Trophoblast cell (in vitro differentiated cells and primary cell): ENCODE data around the gene GRAP2.

Experiments
- DNase-seq, 2 donors: peaks; one replicate each; pipeline ENCODE4 v3.0.0-alpha.2; 2016
- H2AFZ ChIP-seq: 2 replicates; pipeline ENCODE4 v1.6.1; 2013; ENCODE audit warnings: low read length, moderate library complexity, mild to moderate bottlenecking; ENCODE audit not compliant: insufficient read depth, poor library complexity
- H2AK5ac ChIP-seq: 2 replicates; pipeline ENCODE4 v1.6.1; 2013; ENCODE audit warnings: mild to moderate bottlenecking, low read length
- H2BK120ac ChIP-seq: 2 replicates; pipeline ENCODE4 v1.6.1; 2013; ENCODE audit warnings: low read length, mild to moderate bottlenecking, moderate library complexity; ENCODE audit not compliant: insufficient read depth, poor library complexity
- H2BK12ac ChIP-seq: 2 replicates; pipeline ENCODE4 v1.6.1; 2013; ENCODE audit warnings: mild to moderate bottlenecking, low read length, moderate library complexity
- H2BK5ac ChIP-seq: 2 replicates; pipeline ENCODE4 v1.6.1; 2013; ENCODE audit warnings: low read length, low read depth, moderate library complexity, mild to moderate bottlenecking; ENCODE audit not compliant: poor library complexity
- H3K14ac ChIP-seq: 2 replicates; pipeline ENCODE4 v1.6.1; 2013; ENCODE audit warnings: mild to moderate bottlenecking, low read length
- H3K18ac ChIP-seq: 2 replicates; pipeline ENCODE4 v1.6.1; 2013; ENCODE audit warnings: mild to moderate bottlenecking, low read length
- H3K23ac ChIP-seq: 2 replicates; pipeline ENCODE4 v1.6.1; 2013; ENCODE audit warnings: low read length
- H3K27ac ChIP-seq: 2 replicates; pipeline ENCODE4 v1.5.1; 2013; ENCODE audit warnings: low read depth, mild to moderate bottlenecking, inconsistent platforms, low read length, moderate library complexity
- H3K27me3 ChIP-seq: 2 replicates; pipeline ENCODE4 v1.6.1; 2013; ENCODE audit warnings: inconsistent platforms, mild to moderate bottlenecking, low read length, moderate library complexity; ENCODE audit not compliant: insufficient read depth
- H3K36me3 ChIP-seq, 2 experiments: 1 replicate in 1 of 2; 2 replicates in 1 of 2; pipeline ENCODE4 v1.6.1; 2013; ENCODE audit warnings: low read length in 2 of 2, mild to moderate bottlenecking in 2 of 2, moderate library complexity in 1 of 2; ENCODE audit not compliant: insufficient read depth in 2 of 2, control insufficient read depth in 1 of 2
- H3K4ac ChIP-seq: 2 replicates; pipeline ENCODE4 v1.6.1; 2013; ENCODE audit warnings: low read depth, mild to moderate bottlenecking, low read length, moderate library complexity
- H3K4me1 ChIP-seq, 2 experiments: 1 replicate in 1 of 2; 2 replicates in 1 of 2; pipeline ENCODE4 v1.6.1; 2013; ENCODE audit warnings: low read length in 2 of 2, mild to moderate bottlenecking in 2 of 2, moderate library complexity in 1 of 2; ENCODE audit not compliant: insufficient read depth in 2 of 2, control insufficient read depth in 1 of 2
- H3K4me2 ChIP-seq: 2 replicates; pipeline ENCODE4 v1.6.1; 2013; ENCODE audit warnings: inconsistent platforms, mild to moderate bottlenecking, low read length, moderate library complexity
- H3K4me3 ChIP-seq: 2 replicates; pipeline ENCODE4 v1.5.1; 2013; ENCODE audit warnings: mild to moderate bottlenecking, low read depth, low read length, inconsistent platforms
- H3K79me1 ChIP-seq: one replicate; pipeline ENCODE4 v1.6.1; 2013; ENCODE audit warnings: low read length
- H3K79me2 ChIP-seq: 2 replicates; pipeline ENCODE4 v1.6.1; 2013; ENCODE audit warnings: low read length, mild to moderate bottlenecking; ENCODE audit not compliant: control insufficient read depth, insufficient read depth, poor library complexity
- H3K9ac ChIP-seq: 2 replicates; pipeline ENCODE4 v1.6.1; 2013; ENCODE audit warnings: mild to moderate bottlenecking, low read length
- H3K9me3 ChIP-seq: 2 replicates; pipeline ENCODE4 v1.6.1; 2013; ENCODE audit warnings: low read depth, mild to moderate bottlenecking, control low read depth, inconsistent platforms, low read length; ENCODE audit not compliant: insufficient read depth
- H4K12ac ChIP-seq: 2 replicates; pipeline ENCODE4 v1.6.1; 2013; ENCODE audit warnings: low read depth, mild to moderate bottlenecking, low read length, moderate library complexity
- H4K8ac ChIP-seq: 2 replicates; pipeline ENCODE4 v1.6.1; 2013; ENCODE audit warnings: low read depth, mild to moderate bottlenecking, low read length, moderate library complexity
- H4K91ac ChIP-seq: one replicate; pipeline ENCODE4 v1.6.1; 2013; ENCODE audit warnings: low read depth, mild to moderate bottlenecking, low read length, moderate library complexity
- WGBS: extraction: QIAGEN DNeasy Blood & Tissue Kit; methylation state at CpG from one replicate; pipeline ENCODE4 v1.1.7; 2013; ENCODE audit warnings: missing lambda C conversion rate; ENCODE audit not compliant: insufficient read length, insufficient coverage; ENCODE audit errors: extremely low coverage; 5-methylcytosine and 5-hydroxymethylcytosine counted together

The GRAP2 gene

GRCh38 chr22:39894554-39895092 lies 6.3 kb upstream of the GRAP2 start:
- H3K14ac ChIP-seq = no peak overlapping the region
- DNase-seq = no peak
- no peaks in the 10 kb centered on the region for H3K79me1 ChIP-seq
- H3K9me3 ChIP-seq = no peaks in the 10 kb centered on the region
- H3K4me2 ChIP-seq = no peak overlapping the region
- H3K79me2 ChIP-seq = no peaks in the 10 kb centered on the region
- no peak overlapping the region for H3K9ac ChIP-seq
- no peak overlapping the region for H4K8ac ChIP-seq
- no peak overlapping the region for H3K23ac ChIP-seq
- H4K12ac ChIP-seq = no peak overlapping the region
- H3K4ac ChIP-seq = no peak overlapping the region
- no peak overlapping the region for H2BK12ac ChIP-seq
- H2BK120ac ChIP-seq = no peak overlapping the region
- H3K27me3 ChIP-seq = no peaks in the 10 kb centered on the region
- H3K4me3 ChIP-seq = no peak overlapping the region
- no peak overlapping the region for H2AK5ac ChIP-seq
- H2AFZ ChIP-seq = no peak overlapping the region
- H3K4me1 ChIP-seq = no peaks in the 10 kb centered on the region
- H4K91ac ChIP-seq = no peak overlapping the region
- no peak overlapping the region for H3K18ac ChIP-seq
- H3K27ac ChIP-seq = no peak overlapping the region
- no peaks in the 10 kb centered on the region for H3K36me3 ChIP-seq
- WGBS = no CpG with 5 or more reads among the region's 7 CpGs
- H2BK5ac ChIP-seq = no peak overlapping the region

- no peak overlapping the region for H2BK12ac ChIP-seq
- DNase-seq = no peak
- H3K27ac ChIP-seq = no peak overlapping the region
- H2AK5ac ChIP-seq = no peak overlapping the region
- no peak overlapping the region for H3K18ac ChIP-seq
- H2BK5ac ChIP-seq = no peak overlapping the region
- H3K79me2 ChIP-seq = no peaks in the 10 kb centered on the region
- H4K8ac ChIP-seq = no peak overlapping the region
- no peak overlapping the region for H3K4me2 ChIP-seq
- no peaks in the 10 kb centered on the region for H3K9me3 ChIP-seq
- H3K9ac ChIP-seq = no peak overlapping the region
- H4K91ac ChIP-seq = no peak overlapping the region
- no peak overlapping the region for H3K14ac ChIP-seq
- H3K79me1 ChIP-seq = no peaks in the 10 kb centered on the region
- H3K23ac ChIP-seq = no peak overlapping the region
- no peaks in the 10 kb centered on the region for H3K27me3 ChIP-seq
- H3K4ac ChIP-seq = no peak overlapping the region
- no CpG with 5 or more reads among the region's 1 CpG for WGBS
- H2AFZ ChIP-seq = no peak overlapping the region
- no peaks in the 10 kb centered on the region for H3K36me3 ChIP-seq
- H4K12ac ChIP-seq = no peak overlapping the region
- H3K4me3 ChIP-seq = no peak overlapping the region
- no peaks in the 10 kb centered on the region for H3K4me1 ChIP-seq
- no peak overlapping the region for H2BK120ac ChIP-seq
Measured at GRCh38 chr22:39895682-39896081, 5.2 kb upstream of the GRAP2 start.

- no CpG with 5 or more reads among the region's 6 CpGs for WGBS
- Histone ChIP-seq H3K4me2 (no peak overlapping the region), H3K27me3 (no peaks in the 10 kb centered on the region), H3K23ac (no peak overlapping the region), H3K18ac (no peak overlapping the region), H3K27ac (no peak overlapping the region), H3K9ac (no peak overlapping the region), H3K79me2 (no peaks in the 10 kb centered on the region), H2BK120ac (no peak overlapping the region), H3K4ac (no peak overlapping the region), H2AK5ac (no peak overlapping the region), H4K12ac (no peak overlapping the region), H3K4me1 (no peaks in the 10 kb centered on the region), H2BK5ac (no peak overlapping the region), H3K4me3 (no peak overlapping the region), H3K79me1 (no peaks in the 10 kb centered on the region), H4K8ac (no peak overlapping the region), H2BK12ac (no peak overlapping the region), H3K9me3 (no peaks in the 10 kb centered on the region), H3K14ac (no peak overlapping the region), H4K91ac (no peak overlapping the region), H2AFZ (no peak overlapping the region), H3K36me3 (no peaks in the 10 kb centered on the region)
- no peak for DNase-seq
Measured at GRCh38 chr22:39896313-39896996, 4.4 kb upstream of the GRAP2 start.

- DNase-seq = no peak
- Histone ChIP-seq H2BK120ac (no peak overlapping the region), H3K14ac (no peak overlapping the region), H2AK5ac (no peak overlapping the region), H2BK5ac (no peak overlapping the region), H3K23ac (no peak overlapping the region), H4K12ac (no peak overlapping the region), H3K36me3 (no peaks in the 10 kb centered on the region), H3K79me1 (no peaks in the 10 kb centered on the region), H3K9ac (no peak overlapping the region), H3K4me1 (no peaks in the 10 kb centered on the region), H4K8ac (no peak overlapping the region), H3K18ac (no peak overlapping the region), H4K91ac (no peak overlapping the region), H2BK12ac (no peak overlapping the region), H3K79me2 (no peaks in the 10 kb centered on the region), H3K27ac (no peak overlapping the region), H3K4ac (no peak overlapping the region), H2AFZ (no peak overlapping the region), H3K27me3 (no peaks in the 10 kb centered on the region), H3K9me3 (no peaks in the 10 kb centered on the region), H3K4me3 (no peak overlapping the region), H3K4me2 (no peak overlapping the region)
- no CpG with 5 or more reads among the region's 3 CpGs for WGBS
Measured at GRCh38 chr22:39897841-39898240, 3.0 kb upstream of the GRAP2 start.
